GM04503 (cell line): ENCODE results near the gene LRIT2.

Experiments
- DNase-seq: peaks from one replicate; pipeline ENCODE4 v3.0.0-alpha.2; 2012; ENCODE audit warnings: low read depth

Gene LRIT2

GRCh38 chr10:84243759-84244158 lies 18.4 kb upstream of the LRIT2 start:
- DNase-seq: no peak

GRCh38 chr10:84241185-84241790 lies 15.9 kb upstream of the LRIT2 start, which contains the start of gene LRIT1:
TSS of gene LRIT1 (minus strand) at chr10:84241546. CDS start at chr10:84241439, 107 bp downstream.
- no peak for DNase-seq

GRCh38 chr10:84238909-84239308 lies 13.6 kb upstream of the LRIT2 start:
- DNase-seq: no peak

DNA sequence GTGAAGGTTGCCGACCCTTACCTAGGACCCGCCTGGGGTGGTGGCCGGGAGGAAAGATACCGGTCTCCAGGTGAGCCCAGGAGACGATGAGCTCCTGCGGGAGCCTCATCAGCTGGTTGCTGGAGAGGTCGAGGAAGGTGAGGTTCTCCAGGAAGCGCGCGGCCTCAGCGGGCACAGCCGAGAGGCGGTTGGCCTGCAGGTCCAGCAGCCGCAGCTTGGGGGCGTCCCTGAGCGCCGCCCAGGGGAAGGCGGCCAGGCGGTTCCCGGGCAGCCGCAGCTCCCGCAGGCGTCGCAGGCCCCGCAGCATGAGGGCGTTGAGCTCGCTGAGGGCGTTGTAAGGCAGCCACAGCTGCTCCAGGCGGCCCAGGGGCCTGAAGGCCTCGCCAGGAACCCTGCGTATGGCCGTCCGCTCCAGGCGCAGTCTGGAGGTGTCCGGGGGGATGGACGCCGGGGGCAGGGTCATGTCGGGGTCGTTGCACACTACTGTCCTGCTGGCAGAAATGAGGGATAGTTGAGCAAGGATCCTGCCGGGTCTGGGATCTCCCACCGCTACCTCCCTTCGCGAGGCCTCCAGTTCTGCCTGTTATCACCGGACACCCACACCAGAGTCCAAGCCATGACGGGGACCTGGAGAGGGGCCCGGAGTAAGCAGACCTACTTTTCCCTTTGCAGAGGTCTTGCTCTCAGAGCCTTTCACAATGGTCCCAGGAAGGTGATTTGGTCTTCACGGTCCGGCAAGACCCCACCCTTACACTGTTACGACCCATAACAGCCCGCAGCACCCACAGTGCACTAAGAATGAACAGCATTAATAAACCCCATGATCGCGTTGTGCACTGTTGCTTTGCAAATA lies 12.1 kb upstream of the LRIT2 start:
- no peak for DNase-seq

DNA sequence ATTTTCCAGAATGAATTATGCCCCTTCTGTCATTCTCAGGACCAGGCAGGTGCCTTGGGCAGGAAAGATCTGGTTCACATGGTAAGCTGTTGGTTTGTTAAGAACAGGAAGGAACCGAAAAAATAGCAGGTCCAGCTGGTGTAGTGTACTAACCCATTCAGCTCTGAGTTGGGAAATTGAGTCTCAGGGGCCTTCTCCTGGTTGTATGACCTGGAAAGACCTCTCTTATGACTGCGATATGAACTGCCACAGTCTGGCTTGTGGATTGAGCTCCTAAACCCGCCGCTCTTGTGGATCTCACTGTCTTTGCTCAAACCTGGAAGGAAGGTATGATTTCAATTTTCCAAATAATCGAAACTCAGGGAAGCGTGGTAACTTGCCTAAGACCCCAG lies 11.5 kb upstream of the LRIT2 start:
- DNase-seq: no peak

DNA sequence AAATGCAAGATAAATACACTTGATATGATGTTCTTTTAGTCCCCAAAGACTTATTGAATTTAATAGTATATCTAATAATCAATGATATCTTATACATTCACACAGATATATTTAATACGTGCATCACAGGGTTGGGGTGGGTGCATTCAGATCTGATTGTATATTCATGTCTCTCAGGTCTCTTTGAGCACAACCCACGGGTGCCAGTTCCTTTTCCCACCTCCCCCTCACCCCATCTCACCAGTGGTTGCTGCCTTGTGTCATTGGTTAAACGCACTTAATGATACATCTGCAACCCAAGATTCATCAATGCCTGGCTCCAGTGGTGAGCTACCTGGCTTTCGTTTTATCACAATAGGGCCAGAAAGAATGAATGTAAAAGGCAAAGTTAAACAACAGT lies 9.8 kb upstream of the LRIT2 start:
- DNase-seq: no peak

GRCh38 chr10:84234479-84234878 lies 9.1 kb upstream of the LRIT2 start:
- no peak for DNase-seq

GRCh38 chr10:84233940-84234339 lies 8.6 kb upstream of the LRIT2 start:
- DNase-seq: no peak

DNA sequence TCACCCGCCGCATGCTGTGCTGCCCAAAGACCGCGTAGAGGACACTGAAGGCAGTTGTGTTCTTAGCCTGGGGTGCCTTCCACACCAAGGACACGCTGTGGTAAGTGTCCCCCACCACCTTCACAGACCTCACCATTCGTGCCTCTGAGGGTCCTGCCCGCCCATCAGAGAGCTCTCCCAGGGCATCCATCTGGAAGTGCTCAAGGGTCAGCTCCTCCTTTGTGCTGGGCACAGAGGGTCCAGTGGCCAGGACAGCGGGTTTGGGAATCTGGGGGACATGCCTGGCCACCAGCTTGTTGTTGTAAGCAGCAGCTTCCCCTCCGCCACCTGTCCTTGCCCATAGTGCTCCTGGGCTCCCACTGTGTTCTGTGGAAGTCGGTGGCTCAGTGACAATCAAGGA lies 7.0 kb upstream of the LRIT2 start:
- DNase-seq: no peak

- DNase-seq: no peak
Measured at GRCh38 chr10:84230359-84230758, 5.0 kb upstream of the LRIT2 start.

GRCh38 chr10:84227810-84228209 lies 2.5 kb upstream of the LRIT2 start:
- DNase-seq: no peak

DNA sequence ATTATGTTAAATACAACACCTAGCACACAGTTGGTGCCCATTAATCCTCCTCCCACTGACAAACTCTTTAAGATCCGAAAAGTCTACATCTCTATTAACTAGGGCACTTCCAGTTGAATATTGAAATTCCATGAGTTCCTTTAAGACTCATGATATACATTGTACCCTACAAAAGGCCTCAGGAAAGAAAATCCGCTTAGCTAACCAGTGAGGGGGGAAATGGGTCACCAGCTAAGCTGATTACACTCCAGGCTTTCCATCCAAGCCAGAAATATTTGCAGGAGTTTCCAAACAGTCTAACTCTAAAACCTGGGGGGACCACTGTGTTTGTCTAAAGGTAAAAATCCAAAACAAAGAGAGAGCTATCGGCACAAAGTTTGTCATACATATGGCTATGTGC lies 1.3 kb upstream of the LRIT2 start:
- no peak for DNase-seq

DNA sequence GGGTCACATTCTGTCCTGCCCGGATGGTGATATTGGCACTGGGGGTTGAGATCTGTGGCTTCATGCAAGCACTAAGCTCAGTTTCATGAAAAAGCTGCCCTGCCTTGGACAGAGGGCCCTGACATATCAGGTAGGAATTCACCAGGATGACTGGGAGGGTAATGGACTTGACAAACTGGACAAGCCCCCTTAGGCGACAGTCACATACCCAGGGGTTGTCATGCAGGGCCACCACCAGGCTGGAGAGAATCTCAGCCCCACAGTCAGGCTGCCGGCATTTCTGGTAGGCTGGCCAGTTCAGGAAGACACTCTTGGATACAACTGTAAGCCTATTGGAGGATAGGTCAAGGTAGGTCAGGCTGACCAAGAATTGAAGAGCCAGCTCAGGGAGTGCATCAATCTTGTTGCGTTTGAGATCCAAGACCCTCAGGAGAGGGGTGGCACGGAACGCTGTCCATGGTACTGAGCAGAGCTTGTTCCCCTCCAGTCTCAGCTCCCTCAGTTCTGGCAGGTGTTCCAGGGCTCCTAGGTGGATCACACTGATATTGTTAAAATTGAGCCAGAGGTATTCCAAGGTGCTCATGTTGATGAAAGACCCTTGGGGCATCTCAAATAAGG lies 824 bp downstream of the LRIT2 start:
- no peak for DNase-seq

- DNase-seq: no peak
Measured at GRCh38 chr10:84221916-84222315, 3.4 kb downstream of the LRIT2 start.

DNA sequence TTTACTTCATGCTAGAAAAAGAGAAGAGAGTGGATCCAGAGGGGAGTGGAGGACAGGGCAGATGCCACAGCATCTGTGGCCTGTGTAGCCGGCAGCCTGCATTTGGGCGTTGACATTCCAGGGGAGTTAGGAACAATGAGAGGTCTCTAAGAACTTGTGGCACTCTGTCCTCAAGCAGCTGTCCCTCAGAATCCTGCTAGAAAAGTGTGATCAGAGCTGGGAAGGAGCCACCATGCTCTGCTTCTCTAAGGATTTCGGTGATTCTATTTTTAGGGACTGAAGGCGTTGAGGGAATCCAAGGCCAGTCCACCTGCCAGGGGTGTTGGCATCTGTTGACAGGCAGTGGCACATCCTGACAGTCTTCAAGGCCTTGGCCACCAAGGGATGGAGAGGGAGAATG lies 7.6 kb downstream of the LRIT2 start:
- no peak for DNase-seq

DNA sequence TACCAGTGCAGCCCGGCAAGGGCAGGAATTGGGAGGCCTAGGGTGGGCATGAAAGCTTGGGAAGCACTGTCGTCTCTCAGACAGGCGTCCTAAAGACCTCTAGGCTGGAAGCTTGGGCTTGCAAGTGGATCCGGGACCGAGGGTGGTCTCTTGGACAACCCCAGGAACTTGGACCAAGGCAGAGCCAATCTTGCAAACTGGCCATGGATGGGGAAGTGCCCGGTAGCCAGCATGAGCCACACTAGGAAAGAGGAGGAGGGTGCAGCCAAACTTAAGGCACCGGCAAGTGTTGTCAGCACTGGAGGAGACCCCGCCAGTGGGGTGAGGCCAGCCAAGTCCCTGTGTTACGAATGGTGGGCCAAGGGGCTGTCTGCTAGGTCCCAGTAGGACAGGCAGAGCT lies 8.5 kb downstream of the LRIT2 start:
- DNase-seq: no peak

- no peak for DNase-seq
Measured at GRCh38 chr10:84214612-84215235, 10.6 kb downstream of the LRIT2 start.

DNA sequence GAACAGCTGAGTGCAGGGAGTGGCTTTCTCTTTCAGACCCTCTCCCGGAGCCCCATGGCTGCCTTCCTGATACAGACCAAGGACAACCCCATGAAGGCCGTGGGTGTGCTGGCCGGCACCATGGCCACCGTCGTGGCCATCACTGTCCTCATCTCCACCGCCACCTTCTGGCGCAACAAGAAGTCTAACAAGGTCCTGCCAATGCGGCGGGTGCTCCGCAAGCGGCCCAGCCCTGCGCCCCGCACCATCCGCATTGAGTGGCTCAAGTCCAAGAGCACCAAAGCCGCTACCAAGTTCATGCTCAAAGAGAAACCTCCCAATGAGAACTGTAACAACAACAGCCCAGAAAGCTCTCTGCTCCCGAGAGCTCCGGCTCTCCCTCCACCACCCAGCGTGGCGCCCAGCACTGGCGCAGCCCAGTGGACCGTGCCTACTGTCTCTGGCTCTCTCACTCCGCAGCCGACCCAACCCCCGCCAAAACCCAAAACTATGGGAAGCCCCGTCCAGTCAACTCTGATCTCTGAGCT lies 11.2 kb downstream of the LRIT2 start:
- no peak for DNase-seq

DNA sequence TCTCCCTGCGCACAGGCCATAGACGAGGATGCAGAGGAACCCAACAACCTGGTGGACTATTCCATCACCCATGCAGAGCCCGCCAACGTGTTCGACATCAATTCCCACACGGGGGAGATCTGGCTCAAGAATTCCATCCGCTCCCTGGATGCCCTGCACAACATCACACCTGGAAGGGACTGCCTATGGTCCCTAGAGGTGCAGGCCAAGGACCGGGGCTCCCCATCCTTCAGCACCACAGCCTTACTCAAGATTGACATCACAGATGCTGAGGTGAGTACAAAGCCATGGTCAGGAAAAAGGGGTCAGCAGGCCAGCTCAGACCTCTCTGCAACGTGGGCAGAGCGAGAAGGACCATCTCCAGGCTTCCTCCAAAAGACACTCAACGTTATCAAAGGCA lies 12.3 kb downstream of the LRIT2 start:
- no peak for DNase-seq

- DNase-seq: no peak
Measured at GRCh38 chr10:84212014-84212413, 13.3 kb downstream of the LRIT2 start.

GRCh38 chr10:84211566-84211965 lies 13.8 kb downstream of the LRIT2 start:
- no peak for DNase-seq

DNA sequence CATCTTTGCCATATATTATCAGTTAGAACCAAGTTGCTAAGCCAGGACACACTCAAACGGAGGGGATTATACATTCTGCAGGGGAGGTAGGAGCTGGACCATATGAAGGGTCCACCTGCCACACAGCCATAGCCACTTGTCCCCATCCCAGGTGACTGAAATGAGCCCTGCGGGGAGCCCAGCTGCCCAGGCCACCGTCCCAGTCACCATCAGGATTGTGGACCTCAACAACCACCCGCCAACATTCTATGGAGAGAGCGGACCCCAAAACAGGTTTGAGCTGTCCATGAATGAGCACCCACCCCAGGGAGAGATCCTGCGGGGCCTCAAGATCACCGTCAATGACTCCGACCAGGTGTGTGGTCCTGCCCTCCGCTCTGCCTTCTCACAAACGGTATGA lies 17.3 kb downstream of the LRIT2 start:
- no peak for DNase-seq
